ENCODE measurements around the gene PAM.

DNA sequence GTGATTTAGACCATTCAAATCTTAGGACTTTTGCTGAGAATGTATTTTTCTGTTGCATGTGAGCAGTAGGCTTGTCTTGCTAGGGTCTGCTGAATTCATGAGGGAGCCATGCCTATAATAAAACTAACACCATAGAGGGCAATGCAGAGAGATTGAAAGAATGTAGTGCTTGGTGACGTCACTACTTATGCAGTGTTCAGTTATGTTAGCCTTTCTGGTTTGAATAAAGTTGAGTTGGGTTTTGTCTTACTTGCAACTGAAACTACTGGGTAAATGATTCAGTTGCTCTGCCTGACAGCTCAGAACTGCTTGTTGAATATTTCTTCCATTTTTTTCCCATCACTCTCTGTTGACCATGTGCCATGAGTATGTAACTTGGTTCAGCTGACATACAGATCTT lies 114.1 kb downstream of the PAM start:
- no peak for TF ChIP-seq GATA2 (IDR thresholded peaks at IDR 0.05; ENCODE audit: low read depth, low read length)
- no peak for TF ChIP-seq GATA3 (IDR thresholded peaks at IDR 0.05; ENCODE audit: low read depth, low read length)
